DOHH2 (cell line): ENCODE measurements around the gene KRTAP5-1.

ENCODE experiments used
- H3F3A ChIP-seq: fragments of 200-600 bp; sonication (generic), shearing (Covaris generic); 2 replicates; pipeline ENCODE4 v1.6.0; 2016; ENCODE audit warnings: antibody characterized with exemption, mild to moderate bottlenecking; ENCODE audit not compliant: control insufficient read depth, insufficient read depth
- H3K27ac ChIP-seq: fragments of 200-600 bp; sonication (generic); 2 replicates; pipeline ENCODE4 v1.5.1; 2014; ENCODE audit warnings: low read depth, mild to moderate bottlenecking, low read length, moderate library complexity
- H3K27me3 ChIP-seq: fragments of 200-600 bp; sonication (generic); 2 replicates; pipeline ENCODE4 v1.6.1; 2014; ENCODE audit warnings: mild to moderate bottlenecking, low read length, mixed read lengths; ENCODE audit not compliant: control insufficient read depth
- H3K36me3 ChIP-seq: fragments of 200-600 bp; sonication (generic); 2 replicates; pipeline ENCODE4 v1.6.1; 2014; ENCODE audit warnings: mild to moderate bottlenecking, low read length, moderate library complexity, mixed read lengths; ENCODE audit not compliant: control insufficient read depth
- H3K4me1 ChIP-seq: fragments of 200-600 bp; sonication (generic); 2 replicates; pipeline ENCODE4 v1.6.1; 2014; ENCODE audit warnings: mild to moderate bottlenecking, low read length, mixed read lengths; ENCODE audit not compliant: control insufficient read depth
- H3K4me2 ChIP-seq: fragments of 200-600 bp; sonication (generic); 2 replicates; pipeline ENCODE4 v1.6.0; 2014; ENCODE audit warnings: mild to moderate bottlenecking, low read length, moderate library complexity
- H3K4me3 ChIP-seq: fragments of 200-600 bp; sonication (generic); 2 replicates; pipeline ENCODE4 v1.5.1; 2014; ENCODE audit warnings: mild to moderate bottlenecking, low read length, mixed read lengths
- H3K79me2 ChIP-seq: fragments of 200-600 bp; sonication (generic); 2 replicates; pipeline ENCODE4 v1.6.1; 2014; ENCODE audit warnings: mild to moderate bottlenecking, low read length, mixed read lengths; ENCODE audit not compliant: control insufficient read depth
- H3K9me2 ChIP-seq: fragments of 200-600 bp; sonication (generic); replicated peaks from 2 replicates; pipeline ENCODE4 v1.6.1; 2014; ENCODE audit warnings: mild to moderate bottlenecking, low read length, mixed read lengths; ENCODE audit not compliant: control insufficient read depth
- H3K9me3 ChIP-seq: fragments of 200-600 bp; sonication (generic); 2 replicates; pipeline ENCODE4 v1.6.1; 2014; ENCODE audit warnings: antibody characterized with exemption, low read length, mixed read lengths; ENCODE audit not compliant: control insufficient read depth, insufficient read depth
- H4K20me1 ChIP-seq: fragments of 200-600 bp; sonication (generic); 2 replicates; pipeline ENCODE4 v1.6.0; 2014; ENCODE audit warnings: low read depth, mild to moderate bottlenecking, antibody characterized with exemption, low read length, moderate library complexity; ENCODE audit not compliant: control insufficient read depth, insufficient read depth
- CTCF ChIP-seq: fragments of 200-600 bp; sonication (generic); IDR thresholded peaks from one replicate; pipeline ENCODE4 v1.5.1; 2014; ENCODE audit warnings: antibody characterized with exemption, mild to moderate bottlenecking, low read depth, low read length; ENCODE audit not compliant: poor library complexity, severe bottlenecking
- EZH2phosphoT487 ChIP-seq: fragments of 200-600 bp; sonication (generic); IDR thresholded peaks from 2 replicates; pipeline ENCODE4 v1.6.1; 2017; ENCODE audit warnings: borderline replicate concordance, mild to moderate bottlenecking, antibody characterized with exemption, low read length, moderate library complexity, mixed read lengths

Gene KRTAP5-1

GRCh38 chr11:1570531-1570895 lies 14.6 kb downstream of the KRTAP5-1 start:
- Histone ChIP-seq H3K27me3 (peaks cover 46% of the 10 kb centered on the region), H3K4me3 (no peak overlapping the region), H3K79me2 (no peaks in the 10 kb centered on the region), H3K9me2 (no peaks in the 10 kb centered on the region), H3K4me2 (no peak overlapping the region), H3K9me3 (no peaks in the 10 kb centered on the region), H3K36me3 (no peaks in the 10 kb centered on the region), H3K4me1 (peaks cover 28% of the 10 kb centered on the region), H3F3A (no peaks in the 10 kb centered on the region), H4K20me1 (no peaks in the 10 kb centered on the region), H3K27ac (no peak overlapping the region)
- no peak for TF ChIP-seq EZH2phosphoT487
- no peak for TF ChIP-seq CTCF

GRCh38 chr11:1570001-1570453 lies 15.1 kb downstream of the KRTAP5-1 start:
- Histone ChIP-seq H4K20me1 (no peaks in the 10 kb centered on the region), H3K4me2 (no peak overlapping the region), H3K4me3 (no peak overlapping the region), H3F3A (no peaks in the 10 kb centered on the region), H3K9me2 (no peaks in the 10 kb centered on the region), H3K27ac (no peak overlapping the region), H3K79me2 (no peaks in the 10 kb centered on the region), H3K9me3 (no peaks in the 10 kb centered on the region), H3K27me3 (peaks cover 45% of the 10 kb centered on the region), H3K4me1 (peaks cover 28% of the 10 kb centered on the region), H3K36me3 (no peaks in the 10 kb centered on the region)
- TF ChIP-seq EZH2phosphoT487 (no peak), CTCF (no peak)

- Histone ChIP-seq H3K4me2 (no peak overlapping the region), H3K27me3 (peaks cover 39% of the 10 kb centered on the region), H3F3A (no peaks in the 10 kb centered on the region), H4K20me1 (no peaks in the 10 kb centered on the region), H3K36me3 (no peaks in the 10 kb centered on the region), H3K4me1 (peaks cover 25% of the 10 kb centered on the region), H3K9me2 (no peaks in the 10 kb centered on the region), H3K9me3 (no peaks in the 10 kb centered on the region), H3K27ac (no peak overlapping the region), H3K4me3 (no peak overlapping the region), H3K79me2 (no peaks in the 10 kb centered on the region)
- TF ChIP-seq EZH2phosphoT487, result no peak
- TF ChIP-seq CTCF, result no peak
Measured at GRCh38 chr11:1569251-1569780, 15.8 kb downstream of the KRTAP5-1 start.

GRCh38 chr11:1568441-1568911 lies 16.6 kb downstream of the KRTAP5-1 start:
- Histone ChIP-seq H3K4me3 (no peak overlapping the region), H3K27ac (no peak overlapping the region), H4K20me1 (no peaks in the 10 kb centered on the region), H3K27me3 (peaks cover 30% of the 10 kb centered on the region), H3K4me2 (no peak overlapping the region), H3K9me2 (no peaks in the 10 kb centered on the region), H3K36me3 (no peaks in the 10 kb centered on the region), H3K4me1 (peaks cover 17% of the 10 kb centered on the region), H3K9me3 (no peaks in the 10 kb centered on the region), H3F3A (no peaks in the 10 kb centered on the region), H3K79me2 (no peaks in the 10 kb centered on the region)
- TF ChIP-seq EZH2phosphoT487 (no peak), CTCF (no peak)
